Esophagus squamous epithelium (tissue), 5 donors: ENCODE measurements around the gene RMND5B. TPM values are rescaled to one million over a fixed set of nuclear protein-coding genes. Genes with fewer than 3 reads are reported as not detected.
A peak's percentile ranks its signal among the peaks of the same experiment; 100 is the strongest.

Experiments
- DNase-seq: peaks from one replicate; lab custom pipeline; 2025; lab: John Stamatoyannopoulos, UW
- H3K27ac ChIP-seq, 4 donors: fragments of 200-600 bp; sonication (generic); one replicate each; pipeline ENCODE4 v1.5.1; 2016 to 2019; ENCODE audit warnings: mild to moderate bottlenecking in 1 of 4
- H3K27me3 ChIP-seq, 4 donors: fragments of 200-600 bp; sonication (generic); 1 replicate in 3 of 4; 2 replicates in 1 of 4; pipeline versions ENCODE4 v1.5.1 to v1.6.0; 2017 to 2021; ENCODE audit warnings: antibody characterized with exemption in 1 of 4
- H3K36me3 ChIP-seq, 3 donors: fragments of 200-600 bp; sonication (generic); one replicate each; pipeline ENCODE4 v1.5.1; 2016 to 2019
- H3K4me1 ChIP-seq, 3 donors: fragments of 200-600 bp; sonication (generic); one replicate each; pipeline ENCODE4 v1.5.1; 2017 to 2019
- H3K4me3 ChIP-seq, 4 donors: fragments of 200-600 bp; sonication (generic); 1 replicate in 3 of 4; 2 replicates in 1 of 4; pipeline ENCODE4 v1.5.1; 2016 to 2019; ENCODE audit warnings: mild to moderate bottlenecking in 2 of 4, moderate library complexity in 1 of 4
- H3K9me3 ChIP-seq, 3 donors: fragments of 200-600 bp; sonication (generic); one replicate each; pipeline ENCODE4 v1.5.1; 2016 to 2019
- POLR2A ChIP-seq, 4 donors: fragments of 450-650 bp; IDR thresholded peaks; one replicate each; pipeline ENCODE4 v1.6.1; 2017; ENCODE audit warnings: antibody characterized with exemption in 4 of 4, mild to moderate bottlenecking in 4 of 4, moderate library complexity in 3 of 4
- WGBS, 2 donors: methylation state at CpG; one replicate each; pipeline ENCODE4 v1.1.5; 2018; 5-methylcytosine and 5-hydroxymethylcytosine counted together
- intact Hi-C: fragments of 100-400 bp; cut with DNase I; formaldehyde crosslinking; loops from one replicate; pipeline ENCODE4 v1.15.0; 2022
- total RNA-seq, 4 donors: library from RNA; depleted of rRNA; stranded (reverse); fragments of >200 nt; gene quantifications; one replicate each; pipeline ENCODE4 v1.1.0, GENCODE V29; 2016
- TF ChIP-seq, protein P1 (sequence below), 6 experiments: fragments of 450-650 bp in 4 of 6; fragments of 200-600 bp in 2 of 6; sonication (generic) in 2 of 6; IDR thresholded peaks; one replicate each; pipeline ENCODE4 v1.5.1; 2016 to 2019; ENCODE audit warnings: antibody characterized with exemption in 6 of 6, mild to moderate bottlenecking in 4 of 6, moderate library complexity in 4 of 6
- donor health status: DM: yes; HTN: yes; CAD: no.

Gene RMND5B
- total RNA-seq, 4 donors from 2014 or later: 43.9 to 88.1 (median 64.4) TPM

DNA sequence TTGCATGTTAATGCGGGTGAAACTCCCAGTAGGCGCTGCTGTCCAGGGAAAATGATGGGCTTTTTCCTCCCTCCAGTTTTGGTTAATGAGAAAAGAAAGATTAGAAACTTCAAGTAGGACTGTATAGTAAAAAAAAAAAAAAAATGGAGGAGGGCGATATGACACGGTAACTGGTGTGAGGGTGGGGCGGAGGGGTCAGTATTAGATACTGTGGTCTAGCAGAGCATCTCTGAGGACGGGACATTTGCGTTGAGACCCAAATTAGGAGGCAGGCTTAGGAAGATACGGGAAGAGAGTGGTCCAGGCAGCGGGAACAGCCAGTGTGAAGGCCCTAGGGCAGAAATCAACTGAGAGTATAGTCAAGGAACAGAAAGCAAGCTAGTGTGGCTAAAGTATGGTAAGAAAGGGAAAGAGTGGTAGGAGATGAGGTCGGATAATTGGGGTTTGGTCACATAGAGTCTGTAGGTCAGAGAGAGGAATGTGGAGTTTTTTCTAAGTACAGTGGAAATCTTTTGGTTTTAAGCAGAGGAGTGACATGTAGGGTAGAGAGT lies 707 bp downstream of the RMND5B start:
- intact Hi-C loops: no loop called here
- 17 to 23% methylated on average over 9 to 10 of the region's 10 CpGs for WGBS, 2 donors
- no peaks in the 10 kb centered on the region for H3K9me3 ChIP-seq
- no peak for DNase-seq
- no peak for TF ChIP-seq POLR2A (IDR thresholded peaks at IDR 0.05)
- TF ChIP-seq, protein P1, sequence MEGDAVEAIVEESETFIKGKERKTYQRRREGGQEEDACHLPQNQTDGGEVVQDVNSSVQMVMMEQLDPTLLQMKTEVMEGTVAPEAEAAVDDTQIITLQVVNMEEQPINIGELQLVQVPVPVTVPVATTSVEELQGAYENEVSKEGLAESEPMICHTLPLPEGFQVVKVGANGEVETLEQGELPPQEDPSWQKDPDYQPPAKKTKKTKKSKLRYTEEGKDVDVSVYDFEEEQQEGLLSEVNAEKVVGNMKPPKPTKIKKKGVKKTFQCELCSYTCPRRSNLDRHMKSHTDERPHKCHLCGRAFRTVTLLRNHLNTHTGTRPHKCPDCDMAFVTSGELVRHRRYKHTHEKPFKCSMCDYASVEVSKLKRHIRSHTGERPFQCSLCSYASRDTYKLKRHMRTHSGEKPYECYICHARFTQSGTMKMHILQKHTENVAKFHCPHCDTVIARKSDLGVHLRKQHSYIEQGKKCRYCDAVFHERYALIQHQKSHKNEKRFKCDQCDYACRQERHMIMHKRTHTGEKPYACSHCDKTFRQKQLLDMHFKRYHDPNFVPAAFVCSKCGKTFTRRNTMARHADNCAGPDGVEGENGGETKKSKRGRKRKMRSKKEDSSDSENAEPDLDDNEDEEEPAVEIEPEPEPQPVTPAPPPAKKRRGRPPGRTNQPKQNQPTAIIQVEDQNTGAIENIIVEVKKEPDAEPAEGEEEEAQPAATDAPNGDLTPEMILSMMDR (IDR thresholded peaks at IDR 0.05): no peak
- peak overlapping the region; percentile 69 to 96 (median 91) for H3K4me3 ChIP-seq
- no peaks in the 10 kb centered on the region for H3K27me3 ChIP-seq
- H3K4me1 ChIP-seq: peaks cover 4 to 53% (median 20%) of the 10 kb centered on the region in 3 donors
- peaks cover 0 to 35% (median 0%) of the 10 kb centered on the region in 3 donors for H3K36me3 ChIP-seq
- H3K27ac ChIP-seq: peak overlapping the region; percentile 93 to 98 (median 97)

DNA sequence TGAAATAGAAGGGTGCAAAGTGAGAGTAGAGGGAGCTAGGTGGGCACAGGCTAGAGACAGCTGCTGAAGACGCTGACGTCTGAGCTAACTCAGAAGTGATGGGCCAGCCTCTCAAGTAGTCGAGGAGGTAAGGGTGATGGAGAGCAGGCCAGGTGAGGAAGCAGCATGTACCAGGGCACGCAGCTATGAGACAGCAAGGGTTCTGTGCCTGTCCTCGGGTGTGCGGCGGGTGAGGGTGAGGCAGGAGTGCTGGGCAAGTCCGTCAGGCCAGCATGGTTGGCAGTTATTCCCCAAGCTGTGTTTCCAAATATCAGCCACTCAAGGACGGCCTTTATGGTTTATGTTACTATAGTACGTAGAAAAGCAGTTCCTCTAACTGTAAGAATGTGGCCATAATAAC lies 6.2 kb downstream of the RMND5B start:
- no peak overlapping the region for H3K4me3 ChIP-seq
- peaks cover 0 to 89% (median under 1%) of the 10 kb centered on the region in 3 donors for H3K36me3 ChIP-seq
- no peaks in the 10 kb centered on the region for H3K27me3 ChIP-seq

DNA sequence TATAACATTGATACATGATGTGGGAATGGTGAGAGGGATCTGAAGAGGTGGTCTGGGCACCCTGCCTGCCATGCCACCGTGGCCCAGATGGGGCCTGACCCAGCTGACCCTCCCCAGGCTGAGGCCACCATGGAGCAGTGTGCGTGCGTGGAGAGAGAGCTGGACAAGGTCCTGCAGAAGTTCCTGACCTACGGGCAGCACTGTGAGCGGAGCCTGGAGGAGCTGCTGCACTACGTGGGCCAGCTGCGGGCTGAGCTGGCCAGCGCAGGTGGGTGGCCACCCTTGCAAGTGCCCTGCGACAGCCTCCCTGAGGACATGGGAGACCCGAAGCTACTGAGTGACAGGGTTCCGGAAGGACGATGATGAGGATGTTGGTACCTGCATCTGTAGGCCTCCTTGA lies 7.2 kb downstream of the RMND5B start:
- Histone ChIP-seq H3K27me3 (no peaks in the 10 kb centered on the region), H3K4me1 (peaks cover 0 to 28% (median 0%) of the 10 kb centered on the region in 3 donors), H3K9me3 (no peaks in the 10 kb centered on the region), H3K4me3 (no peak overlapping the region), H3K27ac (no peak overlapping the region), H3K36me3 (peaks cover 8 to 99% (median 9%) of the 10 kb centered on the region in 3 donors)
- WGBS, 2 donors: 92 to 94% methylated on average over 8 to 12 of the region's 12 CpGs
- TF ChIP-seq, protein P1 (IDR thresholded peaks at IDR 0.05): no peak
- TF ChIP-seq POLR2A (IDR thresholded peaks at IDR 0.05): no peak
- no peak for DNase-seq
- intact Hi-C loops: no loop called here

More for the DNA sequence above, 6.2 kb downstream of the RMND5B start:
- WGBS, 2 donors: 74 to 78% methylated on average over 10 of the region's 10 CpGs
- TF ChIP-seq POLR2A (IDR thresholded peaks at IDR 0.05): no peak
- TF ChIP-seq, protein P1 (IDR thresholded peaks at IDR 0.05): no peak
- no peak overlapping the region for H3K27ac ChIP-seq
- no peak for DNase-seq
- H3K4me1 ChIP-seq: peaks cover 4 to 25% (median 4%) of the 10 kb centered on the region in 3 donors
- H3K9me3 ChIP-seq: no peaks in the 10 kb centered on the region
- intact Hi-C loops: no loop called here

DNA sequence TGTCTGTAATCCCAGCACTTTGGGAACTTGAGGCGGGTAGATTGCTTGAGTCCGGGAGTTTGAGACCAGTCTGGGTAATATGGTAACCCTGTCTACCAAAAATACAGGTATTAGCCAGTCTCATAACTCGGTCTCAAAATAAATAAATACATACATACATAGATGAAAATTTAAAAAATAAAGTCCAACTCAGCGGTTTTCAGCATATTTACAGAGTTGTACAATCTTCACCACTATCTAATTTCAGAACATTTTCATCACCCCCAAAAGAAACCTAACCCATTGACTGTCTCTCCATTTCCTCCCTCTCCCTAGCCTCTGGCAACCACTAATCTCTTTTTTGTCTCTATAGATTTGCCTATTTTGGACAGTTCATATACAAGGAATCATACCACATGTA lies 10.7 kb downstream of the RMND5B start:
- Histone ChIP-seq H3K4me1 (peaks cover 10 to 52% (median 12%) of the 10 kb centered on the region in 3 donors), H3K27ac (peak overlapping the region in 1 of 4 donors; percentile 87), H3K4me3 (no peak overlapping the region), H3K9me3 (no peaks in the 10 kb centered on the region), H3K27me3 (no peaks in the 10 kb centered on the region), H3K36me3 (peaks cover 22 to 99% (median 26%) of the 10 kb centered on the region in 3 donors)
- 91 to 99% methylated on average over 4 of the region's 4 CpGs for WGBS, 2 donors
- intact Hi-C loops: no loop called here
- no peak for DNase-seq
- TF ChIP-seq, protein P1 (IDR thresholded peaks at IDR 0.05): no peak
- no peak for TF ChIP-seq POLR2A (IDR thresholded peaks at IDR 0.05)

DNA sequence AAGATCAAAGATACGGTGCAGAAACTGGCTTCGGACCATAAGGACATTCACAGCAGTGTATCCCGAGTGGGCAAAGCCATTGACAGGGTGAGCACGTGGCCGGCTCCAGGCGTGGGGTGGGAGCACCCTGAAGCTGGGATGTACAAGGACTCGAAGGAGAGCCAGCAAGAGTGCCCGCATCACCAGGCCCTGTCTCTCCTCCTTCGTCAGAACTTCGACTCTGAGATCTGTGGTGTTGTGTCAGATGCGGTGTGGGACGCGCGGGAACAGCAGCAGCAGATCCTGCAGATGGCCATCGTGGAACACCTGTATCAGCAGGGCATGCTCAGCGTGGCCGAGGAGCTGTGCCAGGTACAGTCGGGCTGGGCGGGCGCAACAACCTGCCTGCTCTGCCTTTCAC lies 11.8 kb downstream of the RMND5B start:
- intact Hi-C loops: no loop called here
- peaks cover 32 to 99% (median 37%) of the 10 kb centered on the region in 3 donors for H3K36me3 ChIP-seq
- H3K27ac ChIP-seq: peak overlapping the region in 2 of 4 donors; percentile 87 to 90
- TF ChIP-seq, protein P1 (IDR thresholded peaks at IDR 0.05): no peak
- no peak for TF ChIP-seq POLR2A (IDR thresholded peaks at IDR 0.05)
- WGBS, 2 donors: 86 to 88% methylated on average over 14 to 16 of the region's 20 CpGs
- no peaks in the 10 kb centered on the region for H3K27me3 ChIP-seq
- H3K4me1 ChIP-seq: peaks cover 12 to 63% (median 16%) of the 10 kb centered on the region in 3 donors
- no peak for DNase-seq
- no peaks in the 10 kb centered on the region for H3K9me3 ChIP-seq
- H3K4me3 ChIP-seq: no peak overlapping the region
